Epithelial cell of proximal tubule (primary cell): ENCODE results near the gene TEAD1. TPM values are rescaled to one million over a fixed set of nuclear protein-coding genes. Genes with fewer than 3 reads are reported as not detected.

Experiments used
- DNase-seq: peaks from one replicate; pipeline ENCODE4 v3.0.0-alpha.2; 2011; ENCODE audit warnings: low read depth
- H3K4me3 ChIP-seq: 2 replicates; pipeline ENCODE4 v1.5.1; 2011; ENCODE audit warnings: low read depth, mild to moderate bottlenecking, low read length
- total RNA-seq: library from RNA; depleted of rRNA; stranded (reverse); fragments of >200 nt; gene quantifications from 2 replicates; pipeline ENCODE4 v1.2.3, GENCODE V29; 2015
- TF ChIP-seq, protein P1 (sequence below): conservative IDR thresholded peaks from 2 replicates; pipeline ENCODE4 v1.5.1; 2012; ENCODE audit warnings: low read depth, mild to moderate bottlenecking, low read length

The TEAD1 gene
- total RNA-seq, 1 donor from 2014 or later: 61.9 TPM

DNA sequence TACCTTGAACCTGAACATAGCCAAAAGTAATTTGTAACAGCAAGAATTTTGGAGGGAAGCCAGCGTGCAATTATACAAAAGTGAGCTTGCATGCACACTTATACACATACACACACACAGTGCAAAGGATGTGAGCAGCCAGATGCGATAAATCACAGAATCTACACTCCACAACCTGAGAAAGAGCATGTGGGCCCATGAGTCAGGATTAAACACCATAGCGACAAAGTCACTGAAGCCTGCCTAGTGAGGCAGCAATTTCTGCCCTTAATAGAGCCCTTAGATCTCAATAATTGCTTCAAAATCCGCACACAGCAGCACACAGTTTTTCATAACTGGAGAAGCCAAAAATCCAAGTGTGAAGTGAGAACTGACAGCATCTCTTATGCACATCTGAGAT lies 42.6 kb upstream of the TEAD1 start:
- TF ChIP-seq, protein P1, sequence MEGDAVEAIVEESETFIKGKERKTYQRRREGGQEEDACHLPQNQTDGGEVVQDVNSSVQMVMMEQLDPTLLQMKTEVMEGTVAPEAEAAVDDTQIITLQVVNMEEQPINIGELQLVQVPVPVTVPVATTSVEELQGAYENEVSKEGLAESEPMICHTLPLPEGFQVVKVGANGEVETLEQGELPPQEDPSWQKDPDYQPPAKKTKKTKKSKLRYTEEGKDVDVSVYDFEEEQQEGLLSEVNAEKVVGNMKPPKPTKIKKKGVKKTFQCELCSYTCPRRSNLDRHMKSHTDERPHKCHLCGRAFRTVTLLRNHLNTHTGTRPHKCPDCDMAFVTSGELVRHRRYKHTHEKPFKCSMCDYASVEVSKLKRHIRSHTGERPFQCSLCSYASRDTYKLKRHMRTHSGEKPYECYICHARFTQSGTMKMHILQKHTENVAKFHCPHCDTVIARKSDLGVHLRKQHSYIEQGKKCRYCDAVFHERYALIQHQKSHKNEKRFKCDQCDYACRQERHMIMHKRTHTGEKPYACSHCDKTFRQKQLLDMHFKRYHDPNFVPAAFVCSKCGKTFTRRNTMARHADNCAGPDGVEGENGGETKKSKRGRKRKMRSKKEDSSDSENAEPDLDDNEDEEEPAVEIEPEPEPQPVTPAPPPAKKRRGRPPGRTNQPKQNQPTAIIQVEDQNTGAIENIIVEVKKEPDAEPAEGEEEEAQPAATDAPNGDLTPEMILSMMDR: no peak
- H3K4me3 ChIP-seq: no peak overlapping the region
- peak; percentile 4 for DNase-seq

DNA sequence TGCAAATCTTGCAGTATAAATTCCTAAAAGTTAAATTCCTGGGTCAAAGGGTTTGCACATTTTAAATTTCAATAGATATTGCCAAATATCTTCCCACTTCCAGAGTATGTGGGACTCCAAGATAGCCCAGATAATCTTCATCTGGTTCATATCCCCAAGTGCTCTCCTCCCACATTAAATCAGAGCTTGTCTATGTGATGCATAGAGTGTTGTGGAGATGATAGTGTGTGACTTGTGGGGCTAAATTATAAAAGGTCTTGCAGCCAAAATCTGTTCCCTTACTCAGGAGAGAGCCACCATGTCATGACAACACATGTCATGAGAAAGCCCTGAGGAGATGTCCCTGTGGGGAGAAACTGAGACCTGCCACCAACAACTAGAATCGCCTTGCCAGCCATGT lies 39.9 kb upstream of the TEAD1 start:
- DNase-seq: no peak
- no peak overlapping the region for H3K4me3 ChIP-seq
- TF ChIP-seq, protein P1: no peak

DNA sequence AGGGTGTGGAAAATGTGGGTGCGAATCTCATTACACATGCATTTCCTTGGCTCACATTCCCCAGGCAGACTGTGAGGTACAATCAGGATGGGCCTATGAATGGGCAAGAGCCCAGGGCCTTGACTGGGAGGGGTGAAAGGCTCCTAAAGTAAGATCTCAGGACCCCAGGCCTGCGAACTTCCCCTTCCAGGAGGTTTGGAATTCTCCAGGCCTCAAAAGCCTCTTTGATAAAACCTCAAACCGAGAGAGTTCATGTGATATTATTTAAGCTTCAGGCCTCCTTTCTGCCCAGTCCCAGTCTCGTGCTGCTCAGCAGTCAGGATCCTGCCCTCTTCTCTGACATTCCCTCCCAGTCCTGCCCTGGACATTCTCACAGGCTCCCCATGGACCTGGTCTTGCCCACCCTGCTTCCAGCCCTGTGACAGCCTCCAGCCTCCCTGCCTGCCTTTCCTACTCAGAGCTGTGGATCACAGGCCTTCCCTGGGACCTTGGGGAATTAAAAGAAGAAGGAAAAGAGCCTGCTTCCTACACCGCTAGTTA lies 37.3 kb upstream of the TEAD1 start:
- no peak for DNase-seq
- H3K4me3 ChIP-seq: no peak overlapping the region
- TF ChIP-seq, protein P1: no peak

DNA sequence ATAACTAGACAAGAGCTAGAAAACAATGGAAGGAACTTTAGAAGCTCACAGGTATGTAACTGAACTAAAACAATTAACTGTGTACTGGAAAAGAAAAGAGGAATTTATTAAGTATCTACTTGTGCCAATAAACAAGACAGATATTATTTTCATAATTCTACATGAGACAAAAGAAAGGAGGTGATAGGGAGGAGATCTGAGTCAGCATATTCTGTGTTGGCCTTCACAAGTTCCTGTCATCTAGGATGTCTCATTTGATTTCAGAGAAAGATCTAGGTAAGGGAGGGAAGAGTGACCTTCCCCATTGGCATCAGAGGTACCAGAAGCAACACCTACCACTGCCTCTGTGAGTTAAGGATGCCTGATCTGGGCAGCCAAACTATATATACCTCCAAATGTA lies 34.8 kb upstream of the TEAD1 start:
- H3K4me3 ChIP-seq: no peak overlapping the region
- TF ChIP-seq, protein P1: no peak
- DNase-seq: no peak

DNA sequence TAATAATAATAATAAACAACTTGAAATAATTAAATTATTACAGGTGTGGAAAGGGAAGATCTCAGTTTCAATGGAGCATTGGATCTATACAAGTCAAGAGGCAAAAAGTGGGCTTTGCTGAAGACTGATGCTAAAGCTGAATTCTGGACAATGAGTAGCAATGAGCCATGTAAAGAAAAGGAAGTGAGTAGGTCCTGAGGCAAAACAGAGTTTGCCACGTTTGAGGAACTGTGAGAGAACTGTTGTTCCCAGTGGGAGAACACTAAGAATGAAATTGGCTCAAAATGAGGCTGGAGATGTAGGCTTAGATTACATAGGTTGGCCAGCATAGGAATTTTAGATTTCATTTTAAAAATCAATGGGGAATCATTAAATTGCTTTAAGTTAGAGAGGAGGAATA lies 33.9 kb upstream of the TEAD1 start:
- TF ChIP-seq, protein P1: no peak
- H3K4me3 ChIP-seq: no peak overlapping the region
- DNase-seq: no peak

DNA sequence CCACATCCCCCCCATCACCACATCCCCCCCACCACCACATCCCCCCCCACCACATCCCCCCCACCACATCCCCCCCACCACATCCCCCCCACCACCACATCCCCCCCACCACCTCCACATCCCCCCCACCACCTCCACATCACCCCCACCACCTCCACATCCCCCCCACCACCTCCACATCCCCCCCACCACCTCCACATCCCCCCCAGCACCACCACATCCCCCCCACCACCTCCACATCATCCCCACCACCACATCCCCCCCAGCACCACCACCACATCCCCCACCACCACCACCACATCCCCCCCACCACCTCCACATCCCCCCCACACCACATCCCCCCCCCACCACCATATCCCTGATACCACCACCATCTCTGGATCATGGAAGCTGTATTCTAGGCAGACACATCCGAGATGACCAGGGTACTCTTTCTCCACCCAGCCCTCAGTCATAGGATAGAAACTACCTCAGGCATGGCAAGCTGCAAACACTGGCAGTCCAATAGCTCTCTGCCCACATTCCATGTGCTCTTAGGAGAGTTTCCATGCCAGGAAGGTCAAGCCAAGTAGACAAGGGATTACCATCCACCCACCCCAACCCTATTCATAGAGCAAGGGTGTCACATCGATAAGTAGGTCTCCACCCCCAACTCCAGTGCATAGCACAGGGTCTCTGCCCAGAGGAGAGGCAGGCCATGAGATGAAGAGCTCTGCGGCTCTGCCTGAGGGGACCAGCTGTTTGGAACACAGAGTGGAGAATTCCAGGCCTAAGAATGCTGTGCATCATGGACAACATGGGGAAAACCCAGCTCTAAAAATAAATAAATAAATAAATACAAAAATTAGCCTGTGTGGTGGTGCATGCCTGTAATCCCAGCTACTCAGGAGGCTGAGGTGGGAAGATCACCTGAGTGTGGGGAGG lies 33.0 kb upstream of the TEAD1 start:
- TF ChIP-seq, protein P1: no peak
- DNase-seq: no peak
- no peak overlapping the region for H3K4me3 ChIP-seq

DNA sequence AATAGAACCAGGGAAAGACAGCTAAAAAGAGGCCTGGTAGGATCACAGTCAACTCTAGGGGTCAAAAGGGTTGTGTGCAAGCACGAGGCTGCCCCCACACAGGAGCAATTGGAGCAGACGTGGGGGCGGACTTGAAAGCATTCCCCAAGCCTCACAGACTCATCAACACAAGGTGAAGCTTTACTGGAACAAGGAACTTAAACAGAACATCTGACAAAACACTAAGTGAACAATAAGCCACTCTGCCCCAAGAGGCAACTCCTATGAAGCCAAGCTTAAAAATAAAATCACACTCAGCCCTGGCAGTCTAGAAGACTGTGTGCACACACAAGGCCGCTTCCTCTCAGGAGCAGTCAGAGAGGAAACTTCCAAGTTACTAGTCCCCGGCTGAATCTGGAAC lies 32.2 kb upstream of the TEAD1 start:
- no peak overlapping the region for H3K4me3 ChIP-seq
- DNase-seq: peak; percentile 6
- TF ChIP-seq, protein P1: no peak
